B cell (primary cell): ENCODE results near the gene LIMCH1. TPM values are rescaled to one million over a fixed set of nuclear protein-coding genes. Genes with fewer than 3 reads are reported as not detected.

Source experiments
- ATAC-seq: fragments of 200-7000 bp; cut with Tn5 transposase; one replicate; pipeline ENCODE4 v1.10.0; 2021; ENCODE audit warnings: low read depth, mild to moderate bottlenecking, moderate number of reproducible peaks, moderate library complexity
- CTCF ChIA-PET: fragments of 350-600 bp; sonication (Branson Sonifier 250); formaldehyde crosslinking; loops from one replicate; lab custom pipeline; 2021; ENCODE audit warnings: antibody characterized with exemption, inconsistent platforms; lab: Charles Lee
- POLR2A ChIA-PET: fragments of 350-600 bp; sonication (Branson Sonifier 250); formaldehyde crosslinking; loops from one replicate; lab custom pipeline; 2021; ENCODE audit warnings: antibody characterized with exemption; lab: Charles Lee
- DNase-seq: peaks from one replicate; pipeline ENCODE4 v3.0.0; 2013
- H2AFZ ChIP-seq: 2 replicates; pipeline ENCODE4 v1.6.1; 2012; ENCODE audit warnings: mild to moderate bottlenecking, low read depth, low read length; ENCODE audit not compliant: insufficient read depth, poor library complexity, severe bottlenecking
- H3K27ac ChIP-seq, 2 donors: 1 replicate in 1 of 2; 2 replicates in 1 of 2; pipeline ENCODE4 v1.5.1; 2012 to 2013; ENCODE audit warnings: low read length in 2 of 2, mild to moderate bottlenecking in 2 of 2, moderate library complexity in 1 of 2
- H3K27me3 ChIP-seq, 4 experiments: fragments of 200-600 bp in 1 of 4; sonication (generic) in 1 of 4; replicated peaks in 1 of 4; 1 replicate in 2 of 4; 2 replicates in 2 of 4; pipeline versions ENCODE4 v1.6.1 to v1.7.0; 2013 to 2016; ENCODE audit warnings: low read length in 3 of 4, mild to moderate bottlenecking in 2 of 4, mixed read lengths in 1 of 4, moderate library complexity in 1 of 4; ENCODE audit not compliant: insufficient read depth in 4 of 4, control insufficient read depth in 3 of 4; ENCODE audit errors: control extremely low read depth in 1 of 4
- H3K36me3 ChIP-seq, 2 experiments: replicated peaks in 1 of 2; 1 replicate in 1 of 2; 2 replicates in 1 of 2; pipeline versions ENCODE4 v1.6.1 to v1.7.1; 2013; ENCODE audit warnings: low read length in 1 of 2; ENCODE audit not compliant: insufficient read depth in 2 of 2, control insufficient read depth in 1 of 2; ENCODE audit errors: control extremely low read depth in 1 of 2, extremely low read depth in 1 of 2
- H3K4me1 ChIP-seq, 2 donors: fragments of 200-600 bp in 1 of 2; sonication (generic) in 1 of 2; 1 replicate in 1 of 2; 2 replicates in 1 of 2; pipeline versions ENCODE4 v1.5.1 to v1.6.1; 2013 to 2017; ENCODE audit warnings: low read length in 2 of 2; ENCODE audit not compliant: control insufficient read depth in 2 of 2, insufficient read depth in 2 of 2
- H3K4me2 ChIP-seq: replicated peaks from 2 replicates; pipeline ENCODE3; 2012; ENCODE audit warnings: mild to moderate bottlenecking, low read depth, low read length; ENCODE audit not compliant: poor library complexity, severe bottlenecking
- H3K4me3 ChIP-seq, 5 experiments: fragments of 200-600 bp in 1 of 5; sonication (generic) in 1 of 5; 1 replicate in 3 of 5; 2 replicates in 2 of 5; pipeline versions ENCODE4 v1.5.1 to v1.7.0; 2011 to 2016; ENCODE audit warnings: low read length in 4 of 5, mild to moderate bottlenecking in 4 of 5, low read depth in 2 of 5, control low read depth in 1 of 5, moderate library complexity in 1 of 5; ENCODE audit not compliant: insufficient read depth in 1 of 5; ENCODE audit errors: control extremely low read depth in 1 of 5, extremely low read depth in 1 of 5
- H3K79me2 ChIP-seq: fragments of 200-600 bp; sonication (generic); one replicate; pipeline ENCODE4 v1.6.0; 2016; ENCODE audit warnings: low read length; ENCODE audit not compliant: control insufficient read depth, insufficient read depth
- H3K9ac ChIP-seq: fragments of 200-600 bp; sonication (generic); 2 replicates; pipeline ENCODE4 v1.6.1; 2017; ENCODE audit warnings: mild to moderate bottlenecking, low read length, moderate library complexity
- H3K9me3 ChIP-seq, 3 donors: one replicate each; pipeline versions ENCODE4 v1.6.1 to v1.7.1; 2013; ENCODE audit warnings: low read length in 2 of 3; ENCODE audit not compliant: control insufficient read depth in 2 of 3, insufficient read depth in 1 of 3; ENCODE audit errors: control extremely low read depth in 1 of 3
- H4K20me1 ChIP-seq: 2 replicates; pipeline ENCODE4 v1.6.0; 2012; ENCODE audit warnings: mild to moderate bottlenecking, low read length; ENCODE audit not compliant: insufficient read depth, control insufficient read depth, poor library complexity, severe bottlenecking
- H3K27ac Mint-ChIP-seq: one replicate; pipeline ENCODE4 v1.8.0; 2021; ENCODE audit warnings: mixed read lengths
- H3K27me3 Mint-ChIP-seq: one replicate; pipeline ENCODE4 v1.8.0; 2021; ENCODE audit warnings: mixed read lengths
- H3K4me1 Mint-ChIP-seq: one replicate; pipeline ENCODE4 v1.8.0; 2021; ENCODE audit warnings: mixed read lengths
- H3K4me3 Mint-ChIP-seq: one replicate; pipeline ENCODE4 v1.8.0; 2021; ENCODE audit warnings: mixed read lengths
- H3K9me3 Mint-ChIP-seq: one replicate; pipeline ENCODE4 v1.8.0; 2022; ENCODE audit warnings: mixed read lengths; ENCODE audit not compliant: insufficient read depth
- EZH2 ChIP-seq: IDR thresholded peaks from 2 replicates; pipeline ENCODE4 v1.6.1; 2012; ENCODE audit warnings: borderline replicate concordance, low read depth, mild to moderate bottlenecking, moderate library complexity, low read length; ENCODE audit not compliant: insufficient read depth, poor library complexity, severe bottlenecking
- WGBS: methylation state at CpG from one replicate; pipeline ENCODE4 v1.1.5; 2013; ENCODE audit warnings: missing lambda C conversion rate; ENCODE audit not compliant: insufficient coverage; 5-methylcytosine and 5-hydroxymethylcytosine counted together
- intact Hi-C: fragments of 100-400 bp; cut with micrococcal nuclease; formaldehyde crosslinking; loops from one replicate; pipeline ENCODE4 v1.10.0; 2022
- polyA plus RNA-seq: library from polyadenylated mRNA; depleted of rRNA; stranded (reverse); fragments of >200 nt; gene quantifications from 2 replicates; pipeline ENCODE4 v1.2.3, GENCODE V29; 2012
- total RNA-seq, 2 donors: library from RNA; stranded (reverse); fragments of 120-200 nt in 1 of 2; gene quantifications; 1 replicate in 1 of 2; 2 replicates in 1 of 2; pipeline versions ENCODE4 v1.2.3 to v1.2.4, GENCODE V29; 2013 to 2022
- TF ChIP-seq, protein P1 (sequence below): fragments of 200-600 bp; IDR thresholded peaks from one replicate; pipeline ENCODE4 v1.8.0; 2022; ENCODE audit warnings: antibody characterized with exemption, mild to moderate bottlenecking

The LIMCH1 gene
- total and polyA plus RNA-seq, 2 donors (not counting 1 experiment from before 2014, with no cell fraction given): not detected

DNA sequence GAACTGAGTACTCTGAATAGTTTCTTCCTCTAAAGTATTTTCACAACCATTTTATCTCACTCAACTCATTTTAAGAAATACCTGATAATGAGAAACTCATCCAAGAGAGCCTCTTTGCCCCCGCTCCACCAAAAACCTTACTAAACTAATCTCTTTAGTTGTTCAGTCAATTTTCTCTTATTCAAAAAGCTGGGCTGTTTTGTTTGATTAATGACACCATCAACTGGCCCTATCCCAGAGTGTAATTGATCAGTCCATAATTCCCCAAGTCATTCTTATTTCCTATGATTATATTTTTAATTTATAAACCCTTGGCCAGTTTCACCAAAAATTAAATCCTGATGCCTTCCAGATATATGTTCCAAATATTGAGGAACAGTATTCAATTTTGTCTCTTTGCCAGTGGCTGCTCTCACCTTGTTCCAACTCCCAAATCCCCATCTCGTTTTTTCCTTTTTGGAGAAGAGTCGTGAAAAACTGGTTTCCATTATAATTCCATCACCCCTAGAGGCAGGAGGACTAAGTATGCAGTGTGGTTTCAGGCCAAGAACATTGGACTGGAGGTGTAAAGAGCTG is 10.4 kb downstream of the LIMCH1 start:
- no peak for DNase-seq
- Histone ChIP-seq H3K4me2 (no peak overlapping the region), H3K9ac (no peak overlapping the region), H3K27me3 (no peaks in the 10 kb centered on the region), H4K20me1 (no peaks in the 10 kb centered on the region), H3K27ac (no peak overlapping the region), H3K9me3 (no peaks in the 10 kb centered on the region), H3K4me3 (no peak overlapping the region), H3K4me1 (no peaks in the 10 kb centered on the region), H2AFZ (no peak overlapping the region), H3K79me2 (no peaks in the 10 kb centered on the region), H3K36me3 (no peaks in the 10 kb centered on the region)
- CTCF ChIA-PET: no interaction called here
- POLR2A ChIA-PET: no interaction called here
- no CpG with 5 or more reads among the region's 3 CpGs for WGBS
- H3K9me3 Mint-ChIP-seq: no peaks in the 10 kb centered on the region
- no peaks in the 10 kb centered on the region for H3K4me1 Mint-ChIP-seq
- no peak for ATAC-seq
- no peaks in the 10 kb centered on the region for H3K27me3 Mint-ChIP-seq
- TF ChIP-seq, protein P1, sequence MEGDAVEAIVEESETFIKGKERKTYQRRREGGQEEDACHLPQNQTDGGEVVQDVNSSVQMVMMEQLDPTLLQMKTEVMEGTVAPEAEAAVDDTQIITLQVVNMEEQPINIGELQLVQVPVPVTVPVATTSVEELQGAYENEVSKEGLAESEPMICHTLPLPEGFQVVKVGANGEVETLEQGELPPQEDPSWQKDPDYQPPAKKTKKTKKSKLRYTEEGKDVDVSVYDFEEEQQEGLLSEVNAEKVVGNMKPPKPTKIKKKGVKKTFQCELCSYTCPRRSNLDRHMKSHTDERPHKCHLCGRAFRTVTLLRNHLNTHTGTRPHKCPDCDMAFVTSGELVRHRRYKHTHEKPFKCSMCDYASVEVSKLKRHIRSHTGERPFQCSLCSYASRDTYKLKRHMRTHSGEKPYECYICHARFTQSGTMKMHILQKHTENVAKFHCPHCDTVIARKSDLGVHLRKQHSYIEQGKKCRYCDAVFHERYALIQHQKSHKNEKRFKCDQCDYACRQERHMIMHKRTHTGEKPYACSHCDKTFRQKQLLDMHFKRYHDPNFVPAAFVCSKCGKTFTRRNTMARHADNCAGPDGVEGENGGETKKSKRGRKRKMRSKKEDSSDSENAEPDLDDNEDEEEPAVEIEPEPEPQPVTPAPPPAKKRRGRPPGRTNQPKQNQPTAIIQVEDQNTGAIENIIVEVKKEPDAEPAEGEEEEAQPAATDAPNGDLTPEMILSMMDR: no peak
- no peak for TF ChIP-seq EZH2
- H3K27ac Mint-ChIP-seq: no peak overlapping the region
- intact Hi-C loops: no loop called here
- no peak overlapping the region for H3K4me3 Mint-ChIP-seq

DNA sequence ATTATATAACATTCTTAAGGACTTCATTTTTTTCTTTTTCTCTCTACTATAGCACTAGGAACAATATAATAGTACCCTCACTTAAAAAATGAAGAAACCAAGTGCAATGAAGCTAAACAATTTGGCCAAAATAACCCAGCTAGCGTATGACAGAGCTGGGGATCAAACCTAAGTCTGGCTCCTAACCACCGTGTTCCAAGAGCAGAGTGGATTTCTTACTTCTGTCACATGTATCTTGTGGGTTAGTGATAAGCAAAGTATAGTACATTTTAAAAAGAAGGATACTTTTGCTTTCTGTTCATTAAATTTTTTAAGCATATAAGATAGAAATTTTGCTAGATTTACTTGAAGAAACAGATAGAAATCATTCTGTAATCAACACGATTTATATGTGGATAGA is 11.5 kb downstream of the LIMCH1 start:
- POLR2A ChIA-PET: no interaction called here
- Histone ChIP-seq H3K27ac (no peak overlapping the region), H3K4me3 (no peak overlapping the region), H3K4me2 (no peak overlapping the region), H3K9ac (no peak overlapping the region), H3K36me3 (no peaks in the 10 kb centered on the region), H3K27me3 (no peaks in the 10 kb centered on the region), H3K79me2 (no peaks in the 10 kb centered on the region), H4K20me1 (no peaks in the 10 kb centered on the region), H3K9me3 (no peaks in the 10 kb centered on the region), H2AFZ (no peak overlapping the region), H3K4me1 (no peaks in the 10 kb centered on the region)
- H3K9me3 Mint-ChIP-seq: no peaks in the 10 kb centered on the region
- H3K27me3 Mint-ChIP-seq: peaks cover 7% of the 10 kb centered on the region
- H3K4me3 Mint-ChIP-seq: no peak overlapping the region
- CTCF ChIA-PET: no interaction called here
- intact Hi-C loops: no loop called here
- TF ChIP-seq, protein P1: no peak
- no peak for TF ChIP-seq EZH2
- no CpG with 5 or more reads among the region's 3 CpGs for WGBS
- H3K4me1 Mint-ChIP-seq: no peaks in the 10 kb centered on the region
- no peak overlapping the region for H3K27ac Mint-ChIP-seq
- DNase-seq: no peak
- ATAC-seq: no peak
